ENCODE results near the gene EWSR1.

DNA sequence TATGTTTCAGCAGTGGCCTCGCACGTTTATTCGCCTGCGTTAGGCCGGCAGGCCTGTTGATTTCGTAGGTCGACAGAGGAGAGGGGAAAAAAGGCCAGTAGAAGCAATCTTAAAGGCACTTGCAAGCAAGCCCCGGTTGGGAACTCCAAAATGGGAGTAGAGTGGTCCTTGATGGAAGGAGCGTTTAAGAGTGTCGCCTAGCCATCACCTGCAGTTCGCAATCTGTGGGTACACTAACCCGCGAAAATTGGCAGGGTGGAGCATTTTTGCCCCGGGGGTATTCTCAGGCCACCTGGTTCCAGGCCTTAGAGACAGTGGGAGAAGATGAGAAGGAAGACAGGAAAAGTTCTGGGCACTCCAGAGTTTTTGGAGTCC, 1.1 kb downstream of the EWSR1 start:
- no peak for TF ChIP-seq GABPA (IDR thresholded peaks at IDR 0.05; ENCODE audit: low read depth)
- TF ChIP-seq CTCF (IDR thresholded peaks at IDR 0.05; ENCODE audit: insufficient read depth, low read length): no peak

Measured in HL-60 (cell line).